Inflammatory macrophage (primary cell): ENCODE data around the gene VCX.
"Not testable (repeated sequence)": the region's sequence is repeated elsewhere in the genome, so short reads cannot be mapped to it uniquely, and the experiment has no call there.

Experiments
- DNase-seq, 2 donors: peaks; one replicate each; pipeline ENCODE4 v3.0.0-alpha.2; 2020 to 2022
- total RNA-seq, 18 experiments: gene quantifications; one replicate each; lab custom pipeline; 2026; ENCODE audit warnings: mixed read lengths in 6 of 18, inconsistent platforms in 2 of 18; lab: John Stamatoyannopoulos, UW

VCX gene
- 0 to 0.07 (median 0) reads per million in 18 experiments for total RNA-seq

GRCh38 chrX:7842871-7843270 lies at the start of gene VCX:
Gene VCX, plus strand, starts transcription at chrX:7843171. Its CDS starts 33 bp downstream, at chrX:7843204.
- DNase-seq = not testable (repeated sequence)

GRCh38 chrX:7798327-7798726 lies 44.6 kb upstream of the VCX start:
- no peak for DNase-seq

GRCh38 chrX:7801711-7802110 lies 41.3 kb upstream of the VCX start:
- no peak for DNase-seq

- DNase-seq = no peak
Observed at GRCh38 chrX:7815166-7815805, 27.7 kb upstream of the VCX start.

GRCh38 chrX:7828594-7828993 lies 14.4 kb upstream of the VCX start:
- DNase-seq = no peak

GRCh38 chrX:7841084-7841805 lies 1.7 kb upstream of the VCX start:
- no peak for DNase-seq

GRCh38 chrX:7852166-7852565 lies 9.2 kb downstream of the VCX start:
- DNase-seq = no peak

GRCh38 chrX:7872042-7872441 lies 29.1 kb downstream of the VCX start:
- no peak for DNase-seq

GRCh38 chrX:7876957-7877356 lies 34.0 kb downstream of the VCX start:
- no peak for DNase-seq

- DNase-seq = no peak
Observed at GRCh38 chrX:7889135-7889534, 46.2 kb downstream of the VCX start.

GRCh38 chrX:7889680-7890079 lies 46.7 kb downstream of the VCX start:
- no peak for DNase-seq

GRCh38 chrX:7891928-7892327 lies 49.0 kb downstream of the VCX start:
- no peak for DNase-seq
